HepG2 (cell line): Measurements from ENCODE around the gene NRSN2. TPM values are rescaled to one million over a fixed set of nuclear protein-coding genes. Genes with fewer than 3 reads are reported as not detected.
A peak's percentile ranks its signal among the peaks of the same experiment; 100 is the strongest.

Experiments used
- DZIP1 ChIP-seq: sonication (generic); formaldehyde crosslinking; IDR thresholded peaks from 2 replicates; pipeline ENCODE4 v1.5.0; 2020; ENCODE audit warnings: mild to moderate bottlenecking, missing genetic modification reagents
- GABPB1 ChIP-seq: IDR thresholded peaks from 2 replicates; pipeline ENCODE4 v1.6.1; 2016; ENCODE audit warnings: mild to moderate bottlenecking, missing genetic modification reagents, moderate library complexity, missing compliant biosample characterization
- HDAC2 ChIP-seq: sonication (generic); formaldehyde crosslinking; IDR thresholded peaks from 2 replicates; pipeline ENCODE4 v1.4.0; 2020; ENCODE audit warnings: missing genetic modification reagents
- HNF4A ChIP-seq: sonication (generic); formaldehyde crosslinking; IDR thresholded peaks from 2 replicates; pipeline ENCODE4 v1.4.0; 2020; ENCODE audit warnings: missing genetic modification reagents
- KDM1A ChIP-seq: IDR thresholded peaks from 2 replicates; pipeline ENCODE4 v1.6.1; 2016; ENCODE audit warnings: missing compliant biosample characterization
- LCORL ChIP-seq, 2 experiments: fragments of 450-650 bp in 1 of 2; sonication (generic) in 1 of 2; formaldehyde crosslinking in 1 of 2; IDR thresholded peaks; 2 replicates each; pipeline versions ENCODE4 v1.5.0 to v1.6.1; 2017 to 2020; ENCODE audit warnings: antibody characterized with exemption in 1 of 2, missing genetic modification reagents in 1 of 2
- MXI1 ChIP-seq: IDR thresholded peaks from 3 replicates; pipeline ENCODE4 v1.6.1; 2012; ENCODE audit warnings: low read depth, low read length, inconsistent platforms, borderline replicate concordance
- NFE2L1 ChIP-seq: sonication (generic); formaldehyde crosslinking; IDR thresholded peaks from 2 replicates; pipeline ENCODE4 v1.4.0; 2020; ENCODE audit warnings: missing genetic modification reagents, mild to moderate bottlenecking, borderline replicate concordance
- PHF20 ChIP-seq: sonication (generic); formaldehyde crosslinking; IDR thresholded peaks from 2 replicates; pipeline ENCODE4 v1.5.0; 2020; ENCODE audit warnings: mild to moderate bottlenecking, missing genetic modification reagents
- SCMH1 ChIP-seq: sonication (generic); formaldehyde crosslinking; IDR thresholded peaks from 2 replicates; pipeline ENCODE4 v1.9.0; 2021; ENCODE audit warnings: missing genetic modification reagents, mild to moderate bottlenecking, borderline replicate concordance
- SP4 ChIP-seq: sonication (generic); formaldehyde crosslinking; IDR thresholded peaks from 2 replicates; pipeline ENCODE4 v1.8.1; 2023; ENCODE audit warnings: mild to moderate bottlenecking, missing genetic modification reagents
- TEAD2 ChIP-seq: sonication (generic); formaldehyde crosslinking; IDR thresholded peaks from 2 replicates; pipeline ENCODE4 v1.9.0; 2021; ENCODE audit warnings: missing genetic modification reagents
- ZNF18 ChIP-seq: sonication (generic); formaldehyde crosslinking; IDR thresholded peaks from 2 replicates; pipeline ENCODE4 v1.8.0; 2022; ENCODE audit warnings: mild to moderate bottlenecking, missing genetic modification reagents; ENCODE audit not compliant: insufficient replicate concordance
- ZNF235 ChIP-seq: sonication (generic); formaldehyde crosslinking; IDR thresholded peaks from 2 replicates; pipeline ENCODE4 v1.8.1; 2023; ENCODE audit warnings: mild to moderate bottlenecking, missing genetic modification reagents, borderline replicate concordance
- ZNF382 ChIP-seq: sonication (generic); formaldehyde crosslinking; IDR thresholded peaks from 2 replicates; pipeline ENCODE4 v1.5.0; 2020; ENCODE audit warnings: missing genetic modification reagents, mild to moderate bottlenecking, borderline replicate concordance
- ZNF543 ChIP-seq: sonication (generic); formaldehyde crosslinking; IDR thresholded peaks from 2 replicates; pipeline ENCODE4 v1.4.0; 2020; ENCODE audit warnings: mild to moderate bottlenecking, missing genetic modification reagents
- ZSCAN22 ChIP-seq: sonication (generic); formaldehyde crosslinking; IDR thresholded peaks from 2 replicates; pipeline ENCODE4 v1.4.0; 2020; ENCODE audit warnings: mild to moderate bottlenecking, missing genetic modification reagents
- polyA plus RNA-seq, 8 experiments: library from polyadenylated mRNA; depleted of rRNA in 3 of 8; stranded (reverse) in 7 of 8; unstranded in 1 of 8; fragments of >200 nt; fragmentation: Illumina TruSeq in 4 of 8; extraction: Trizol in 4 of 8; gene quantifications; 2 replicates each; pipeline versions ENCODE4 v1.2.1 to v1.2.3, GENCODE V29; 2011 to 2016; ENCODE audit warnings: low read depth in 4 of 8, missing spikeins in 1 of 8, mixed read lengths in 1 of 8; ENCODE audit not compliant: insufficient read depth in 1 of 8
- total RNA-seq, 5 experiments: library from RNA; depleted of rRNA; stranded (reverse); fragments of >200 nt; fragmentation: Illumina TruSeq; extraction: Trizol; gene quantifications; 2 replicates each; pipeline ENCODE4 v1.2.3, GENCODE V29; 2016; ENCODE audit warnings: low read depth in 1 of 5
- TF ChIP-seq, protein P1 (sequence below): sonication (generic); formaldehyde crosslinking; IDR thresholded peaks from 2 replicates; pipeline ENCODE4 v1.4.0; 2020; ENCODE audit warnings: missing genetic modification reagents, borderline replicate concordance
- TF ChIP-seq, protein P2 (sequence below): sonication (generic); formaldehyde crosslinking; IDR thresholded peaks from 2 replicates; pipeline ENCODE4 v1.8.0; 2022; ENCODE audit warnings: mild to moderate bottlenecking, missing genetic modification reagents
- TF ChIP-seq, protein P3 (sequence below): sonication (generic); formaldehyde crosslinking; IDR thresholded peaks from 2 replicates; pipeline ENCODE4 v1.8.1; 2023; ENCODE audit warnings: mild to moderate bottlenecking, moderate library complexity, missing genetic modification reagents

NRSN2 gene
- total and polyA plus RNA-seq, 2 of the 13 experiments (the other 11 are each of a cell fraction or from before 2014, with no cell fraction given), result 32.3 to 49.4 TPM

- TF ChIP-seq DZIP1 (CRISPR knock-in tag) (peak; percentile 97), ZNF382 (CRISPR knock-in tag) (no peak), MXI1 (peak; percentile 100), HDAC2 (CRISPR knock-in tag) (peak; percentile 93), HNF4A (CRISPR knock-in tag) (peak; percentile 29; the same call in 1 of the 2 replicates), NFE2L1 (peak; percentile 77; the same call in 1 of the 2 replicates), SP4 (CRISPR knock-in tag) (peak; percentile 99), PHF20 (CRISPR knock-in tag) (peak; percentile 65), ZNF18 (CRISPR knock-in tag) (peak; percentile 93), KDM1A (CRISPR knock-in tag) (0 out of 2 replicates have a peak, but pooled peaks have one; percentile 10), ZNF235 (peak; percentile 42; the same call in 1 of the 2 replicates), ZSCAN22 (peak; percentile 84; the same call in 1 of the 2 replicates), TEAD2 (CRISPR knock-in tag) (peak; percentile 94), ZNF543 (CRISPR knock-in tag) (peak; percentile 96), GABPB1 (CRISPR knock-in tag) (peak; percentile 88), LCORL (IDR thresholded peaks at IDR 0.05) (no peak), LCORL (CRISPR knock-in tag; IDR thresholded peaks at IDR 0.05) (peak; percentile 97), SCMH1 (CRISPR knock-in tag) (no peak)
- TF ChIP-seq, protein P1, sequence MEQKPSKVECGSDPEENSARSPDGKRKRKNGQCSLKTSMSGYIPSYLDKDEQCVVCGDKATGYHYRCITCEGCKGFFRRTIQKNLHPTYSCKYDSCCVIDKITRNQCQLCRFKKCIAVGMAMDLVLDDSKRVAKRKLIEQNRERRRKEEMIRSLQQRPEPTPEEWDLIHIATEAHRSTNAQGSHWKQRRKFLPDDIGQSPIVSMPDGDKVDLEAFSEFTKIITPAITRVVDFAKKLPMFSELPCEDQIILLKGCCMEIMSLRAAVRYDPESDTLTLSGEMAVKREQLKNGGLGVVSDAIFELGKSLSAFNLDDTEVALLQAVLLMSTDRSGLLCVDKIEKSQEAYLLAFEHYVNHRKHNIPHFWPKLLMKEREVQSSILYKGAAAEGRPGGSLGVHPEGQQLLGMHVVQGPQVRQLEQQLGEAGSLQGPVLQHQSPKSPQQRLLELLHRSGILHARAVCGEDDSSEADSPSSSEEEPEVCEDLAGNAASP (CRISPR knock-in tag), result peak; percentile 85
- TF ChIP-seq, protein P2, sequence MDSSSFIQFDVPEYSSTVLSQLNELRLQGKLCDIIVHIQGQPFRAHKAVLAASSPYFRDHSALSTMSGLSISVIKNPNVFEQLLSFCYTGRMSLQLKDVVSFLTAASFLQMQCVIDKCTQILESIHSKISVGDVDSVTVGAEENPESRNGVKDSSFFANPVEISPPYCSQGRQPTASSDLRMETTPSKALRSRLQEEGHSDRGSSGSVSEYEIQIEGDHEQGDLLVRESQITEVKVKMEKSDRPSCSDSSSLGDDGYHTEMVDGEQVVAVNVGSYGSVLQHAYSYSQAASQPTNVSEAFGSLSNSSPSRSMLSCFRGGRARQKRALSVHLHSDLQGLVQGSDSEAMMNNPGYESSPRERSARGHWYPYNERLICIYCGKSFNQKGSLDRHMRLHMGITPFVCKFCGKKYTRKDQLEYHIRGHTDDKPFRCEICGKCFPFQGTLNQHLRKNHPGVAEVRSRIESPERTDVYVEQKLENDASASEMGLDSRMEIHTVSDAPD (CRISPR knock-in tag), result peak; percentile 95
- TF ChIP-seq, protein P3, sequence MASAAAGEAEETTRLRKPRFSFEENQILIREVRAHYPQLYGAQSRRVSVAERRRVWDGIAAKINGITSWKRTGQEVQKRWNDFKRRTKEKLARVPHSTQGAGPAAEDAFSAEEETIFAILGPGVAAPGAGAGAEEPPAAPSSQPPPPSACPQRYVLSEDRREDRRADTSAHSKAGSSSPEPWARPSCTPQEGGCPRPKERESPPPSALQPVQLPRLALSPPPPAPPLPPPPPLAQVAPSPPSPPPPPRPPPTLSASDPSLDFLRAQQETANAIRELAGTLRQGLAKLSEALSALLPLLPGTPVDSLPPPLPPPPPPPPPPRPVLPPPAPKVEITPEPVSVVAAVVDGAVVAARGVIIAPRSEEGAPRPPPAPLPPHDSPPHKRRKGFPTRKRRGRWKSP (CRISPR knock-in tag), result peak; percentile 85
Measured at GRCh38 chr20:324177-325044, 22.5 kb upstream of the NRSN2 start (continued).
